GM12878 (cell line): ENCODE data around the gene RAB12.

Source experiments
- CTCF ChIP-seq, 3 experiments: IDR thresholded peaks in 2 of 3; conservative IDR thresholded peaks in 1 of 3; 2 replicates each; pipeline ENCODE4 v1.5.1; 2011; ENCODE audit warnings: low read depth in 3 of 3, low read length in 3 of 3, mild to moderate bottlenecking in 3 of 3, control low read depth in 2 of 3, moderate library complexity in 2 of 3, inconsistent platforms in 1 of 3, mixed read lengths in 1 of 3; ENCODE audit not compliant: control insufficient read depth in 2 of 3, insufficient read depth in 1 of 3; ENCODE audit errors: extremely low read depth in 1 of 3
- GABPA ChIP-seq: IDR thresholded peaks from 2 replicates; pipeline ENCODE4 v1.6.1; 2014; ENCODE audit warnings: antibody characterized with exemption, low read depth, mild to moderate bottlenecking, inconsistent platforms
- JUND ChIP-seq: IDR thresholded peaks from 2 replicates; pipeline ENCODE4 v1.6.1; 2012; ENCODE audit warnings: low read depth, mild to moderate bottlenecking, low read length, improper control_type of control experiment, moderate library complexity
- MAX ChIP-seq: IDR thresholded peaks from 2 replicates; pipeline ENCODE4 v1.6.1; 2012; ENCODE audit warnings: low read depth, low read length, improper control_type of control experiment
- NRF1 ChIP-seq: conservative IDR thresholded peaks from 2 replicates; pipeline ENCODE4 v1.6.1; 2011; ENCODE audit warnings: mild to moderate bottlenecking, low read depth, low read length, improper control_type of control experiment
- RBBP5 ChIP-seq: fragments of 200-600 bp; sonication (generic); conservative IDR thresholded peaks from 2 replicates; pipeline ENCODE4 v1.6.1; 2016
- RELA ChIP-seq: fragments of 450-650 bp; IDR thresholded peaks from 2 replicates; pipeline ENCODE4 v1.8.0; 2014; ENCODE audit warnings: borderline replicate concordance; ENCODE audit not compliant: partially characterized antibody

DNA sequence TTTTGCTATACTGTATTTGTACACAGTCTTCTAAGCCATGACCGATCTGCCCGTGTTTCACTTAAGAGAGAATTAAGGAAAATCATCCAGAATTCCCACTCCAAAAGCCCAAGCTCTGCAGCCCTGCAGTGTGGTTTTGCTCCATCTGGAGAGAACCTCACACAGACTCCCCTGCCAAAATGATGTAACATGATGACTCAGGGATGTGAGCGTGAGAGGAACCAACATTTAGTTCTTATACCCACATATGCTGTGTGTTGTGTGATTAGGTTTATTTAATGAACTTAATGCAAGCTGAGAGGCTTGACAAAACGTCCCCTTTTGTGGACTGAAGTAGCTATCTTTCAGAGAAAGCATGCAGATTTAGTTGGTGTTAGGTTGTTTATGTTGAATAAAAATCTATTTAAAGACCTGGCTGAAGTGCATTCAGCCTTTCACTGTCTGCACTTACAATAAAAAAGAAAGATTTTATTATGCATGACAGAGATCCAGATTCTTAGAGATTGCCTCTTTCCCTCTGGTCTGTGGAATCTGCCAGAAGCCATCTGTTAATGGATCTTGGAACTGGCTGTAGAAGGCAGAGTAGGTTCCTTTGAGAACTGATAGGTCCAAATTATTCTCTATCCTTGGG, 6.3 kb downstream of the RAB12 start:
- TF ChIP-seq JUND (no peak), RELA (no peak), CTCF (IDR thresholded peaks at IDR 0.05 in 2 of 3, conservative IDR thresholded peaks at IDR 0.05 in 1 of 3; ENCODE audit: control insufficient read depth in 2 of 3, extremely low read depth in 1 of 3, insufficient read depth in 1 of 3, low read depth in 3 of 3, low read length in 3 of 3) (no peak), MAX (no peak), NRF1 (no peak), RBBP5 (no peak), GABPA (no peak)
